Osteocyte (in vitro differentiated cells): ENCODE data around the gene CRTC3. TPM values are rescaled to one million over a fixed set of nuclear protein-coding genes. Genes with fewer than 3 reads are reported as not detected.
"Not testable (repeated sequence)": the region's sequence is repeated elsewhere in the genome, so short reads cannot be mapped to it uniquely, and the experiment has no call there.

Source experiments
- DNase-seq: peaks from one replicate; pipeline ENCODE4 v3.0.0; 2021; ENCODE audit warnings: mixed read lengths; ENCODE audit not compliant: unreplicated experiment; ENCODE audit errors: extremely low spot score
- H3K27ac Mint-ChIP-seq: one replicate; pipeline ENCODE4 v1.8.0; 2021; ENCODE audit warnings: mild to moderate bottlenecking, mixed read lengths; ENCODE audit not compliant: unreplicated experiment
- H3K27me3 Mint-ChIP-seq: one replicate; pipeline ENCODE4 v1.8.0; 2021; ENCODE audit warnings: mixed read lengths; ENCODE audit not compliant: unreplicated experiment
- H3K36me3 Mint-ChIP-seq: one replicate; pipeline ENCODE4 v1.8.0; 2021; ENCODE audit warnings: mixed read lengths; ENCODE audit not compliant: unreplicated experiment
- H3K4me1 Mint-ChIP-seq: one replicate; pipeline ENCODE4 v1.8.0; 2021; ENCODE audit warnings: mixed read lengths; ENCODE audit not compliant: unreplicated experiment
- H3K4me3 Mint-ChIP-seq: one replicate; pipeline ENCODE4 v1.8.0; 2021; ENCODE audit warnings: mild to moderate bottlenecking, moderate library complexity, mixed read lengths; ENCODE audit not compliant: unreplicated experiment
- H3K9me3 Mint-ChIP-seq: one replicate; pipeline ENCODE4 v1.8.0; 2021; ENCODE audit warnings: mixed read lengths; ENCODE audit not compliant: unreplicated experiment
- total RNA-seq: library from RNA; stranded (reverse); gene quantifications from 2 replicates; pipeline ENCODE4 v1.2.1, GENCODE V29; 2021
- TF ChIP-seq, protein P1 (sequence below): fragments of 200-600 bp; sonication (generic); IDR thresholded peaks from 2 replicates; pipeline ENCODE4 v1.5.0; 2021; ENCODE audit warnings: antibody characterized with exemption, mild to moderate bottlenecking, moderate library complexity

The CRTC3 gene
- total RNA-seq, 1 donor from 2014 or later: 48.6 TPM

GRCh38 chr15:90625037-90625436, 95.3 kb downstream of the CRTC3 start:
- Mint-ChIP-seq H3K27ac (no peak overlapping the region), H3K4me1 (no peaks in the 10 kb centered on the region), H3K36me3 (peaks cover 23% of the 10 kb centered on the region), H3K9me3 (no peaks in the 10 kb centered on the region), H3K27me3 (no peaks in the 10 kb centered on the region), H3K4me3 (no peak overlapping the region)
- TF ChIP-seq, protein P1, sequence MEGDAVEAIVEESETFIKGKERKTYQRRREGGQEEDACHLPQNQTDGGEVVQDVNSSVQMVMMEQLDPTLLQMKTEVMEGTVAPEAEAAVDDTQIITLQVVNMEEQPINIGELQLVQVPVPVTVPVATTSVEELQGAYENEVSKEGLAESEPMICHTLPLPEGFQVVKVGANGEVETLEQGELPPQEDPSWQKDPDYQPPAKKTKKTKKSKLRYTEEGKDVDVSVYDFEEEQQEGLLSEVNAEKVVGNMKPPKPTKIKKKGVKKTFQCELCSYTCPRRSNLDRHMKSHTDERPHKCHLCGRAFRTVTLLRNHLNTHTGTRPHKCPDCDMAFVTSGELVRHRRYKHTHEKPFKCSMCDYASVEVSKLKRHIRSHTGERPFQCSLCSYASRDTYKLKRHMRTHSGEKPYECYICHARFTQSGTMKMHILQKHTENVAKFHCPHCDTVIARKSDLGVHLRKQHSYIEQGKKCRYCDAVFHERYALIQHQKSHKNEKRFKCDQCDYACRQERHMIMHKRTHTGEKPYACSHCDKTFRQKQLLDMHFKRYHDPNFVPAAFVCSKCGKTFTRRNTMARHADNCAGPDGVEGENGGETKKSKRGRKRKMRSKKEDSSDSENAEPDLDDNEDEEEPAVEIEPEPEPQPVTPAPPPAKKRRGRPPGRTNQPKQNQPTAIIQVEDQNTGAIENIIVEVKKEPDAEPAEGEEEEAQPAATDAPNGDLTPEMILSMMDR: no peak
- DNase-seq: no peak

GRCh38 chr15:90629217-90629616, 99.5 kb downstream of the CRTC3 start:
- H3K27ac Mint-ChIP-seq: no peak overlapping the region
- H3K36me3 Mint-ChIP-seq: peaks cover 42% of the 10 kb centered on the region
- H3K4me1 Mint-ChIP-seq: no peaks in the 10 kb centered on the region
- no peak for DNase-seq
- H3K27me3 Mint-ChIP-seq: no peaks in the 10 kb centered on the region
- H3K4me3 Mint-ChIP-seq: no peak overlapping the region
- TF ChIP-seq, protein P1: no peak
- H3K9me3 Mint-ChIP-seq: no peaks in the 10 kb centered on the region

DNA sequence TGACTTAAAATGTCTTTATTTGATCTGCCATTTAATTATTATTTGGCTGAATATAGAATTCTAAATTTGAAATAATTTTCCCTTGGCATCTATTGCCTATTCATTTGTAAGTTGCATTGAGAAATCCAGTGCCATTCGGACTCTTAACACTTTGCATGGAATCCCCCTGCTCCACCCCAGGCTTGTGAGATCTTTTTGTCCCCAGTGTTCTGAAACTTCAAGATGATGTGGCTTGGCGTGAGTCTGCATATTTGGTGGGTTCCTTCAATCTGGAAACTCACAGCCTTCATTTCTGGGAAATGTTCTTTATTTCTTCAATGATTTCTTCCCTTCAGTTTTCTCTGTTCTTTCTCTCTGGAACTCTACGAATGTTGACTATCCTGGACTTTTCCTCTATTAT, 103.6 kb downstream of the CRTC3 start:
- Mint-ChIP-seq H3K36me3 (peaks cover 53% of the 10 kb centered on the region), H3K27ac (no peak overlapping the region), H3K9me3 (no peaks in the 10 kb centered on the region), H3K4me1 (no peaks in the 10 kb centered on the region), H3K4me3 (no peak overlapping the region), H3K27me3 (no peaks in the 10 kb centered on the region)
- TF ChIP-seq, protein P1: no peak
- DNase-seq: no peak

GRCh38 chr15:90636993-90637392, 107.3 kb downstream of the CRTC3 start:
- H3K27ac Mint-ChIP-seq, H3K9me3 Mint-ChIP-seq, H3K4me1 Mint-ChIP-seq, H3K4me3 Mint-ChIP-seq, DNase-seq, H3K27me3 Mint-ChIP-seq: not testable (repeated sequence)
- H3K36me3 Mint-ChIP-seq: peaks cover 39% of the 10 kb centered on the region

- peaks cover 42% of the 10 kb centered on the region for H3K36me3 Mint-ChIP-seq
- H3K4me1 Mint-ChIP-seq: no peaks in the 10 kb centered on the region
- no peak for DNase-seq
- H3K9me3 Mint-ChIP-seq: no peaks in the 10 kb centered on the region
- no peak overlapping the region for H3K27ac Mint-ChIP-seq
- H3K4me3 Mint-ChIP-seq: no peak overlapping the region
- H3K27me3 Mint-ChIP-seq: no peaks in the 10 kb centered on the region
- TF ChIP-seq, protein P1: no peak
Observed at GRCh38 chr15:90637693-90638092, 108.0 kb downstream of the CRTC3 start.

DNA sequence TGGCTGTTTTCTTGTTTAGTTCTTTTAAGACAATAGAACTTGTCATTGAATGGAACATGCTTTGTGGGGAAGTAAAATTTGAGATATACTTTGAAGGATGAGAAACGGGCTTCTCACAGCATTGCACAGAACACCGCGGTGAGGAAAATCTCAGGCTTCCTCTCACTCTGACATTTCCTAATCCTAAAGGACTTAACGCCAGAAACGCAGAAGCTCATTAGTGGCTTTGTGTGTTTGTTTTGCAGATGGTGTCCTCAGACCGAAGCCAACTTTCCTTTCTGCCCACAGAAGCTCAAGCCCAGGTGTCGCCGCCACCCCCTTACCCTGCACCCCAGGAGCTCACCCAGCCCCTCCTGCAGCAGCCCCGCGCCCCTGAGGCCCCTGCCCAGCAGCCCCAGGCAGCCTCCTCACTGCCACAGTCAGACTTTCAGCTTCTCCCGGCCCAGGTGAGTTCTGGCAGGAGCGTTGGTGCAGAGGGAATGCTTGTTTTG, 108.5 kb downstream of the CRTC3 start:
- Mint-ChIP-seq H3K27ac (no peak overlapping the region), H3K4me1 (no peaks in the 10 kb centered on the region), H3K27me3 (no peaks in the 10 kb centered on the region), H3K36me3 (peaks cover 41% of the 10 kb centered on the region), H3K4me3 (no peak overlapping the region), H3K9me3 (no peaks in the 10 kb centered on the region)
- no peak for DNase-seq
- TF ChIP-seq, protein P1: no peak
